ENCODE results near the gene CYP1A1. TPM values are rescaled to one million over a fixed set of nuclear protein-coding genes. Genes with fewer than 3 reads are reported as not detected.
"Not testable (repeated sequence)": the region's sequence is repeated elsewhere in the genome, so short reads cannot be mapped to it uniquely, and the experiment has no call there.

The CYP1A1 gene
- total RNA-seq, 1 donor from 2014 or later = 37.6 TPM

DNA sequence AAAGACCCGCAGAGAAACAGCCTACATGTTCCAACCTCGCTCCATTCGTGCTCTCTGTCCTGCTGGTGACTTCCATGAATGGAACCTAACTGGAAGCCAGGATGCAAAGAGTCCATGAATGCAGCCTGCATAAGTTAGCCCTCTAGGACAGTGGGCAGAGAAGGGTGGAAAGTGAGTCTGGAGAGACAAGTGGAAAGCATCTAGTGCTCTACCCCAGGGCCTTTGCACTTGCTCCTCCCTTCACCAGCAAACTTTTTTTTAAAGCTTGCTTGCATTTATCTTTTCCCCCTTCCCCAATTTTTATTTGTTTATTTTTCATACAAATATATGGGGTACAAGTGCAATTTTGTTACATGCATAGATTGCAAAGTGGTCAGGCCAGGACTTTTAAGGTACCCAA lies 7.9 kb upstream of the CYP1A1 start:
- no peak for DNase-seq

DNA sequence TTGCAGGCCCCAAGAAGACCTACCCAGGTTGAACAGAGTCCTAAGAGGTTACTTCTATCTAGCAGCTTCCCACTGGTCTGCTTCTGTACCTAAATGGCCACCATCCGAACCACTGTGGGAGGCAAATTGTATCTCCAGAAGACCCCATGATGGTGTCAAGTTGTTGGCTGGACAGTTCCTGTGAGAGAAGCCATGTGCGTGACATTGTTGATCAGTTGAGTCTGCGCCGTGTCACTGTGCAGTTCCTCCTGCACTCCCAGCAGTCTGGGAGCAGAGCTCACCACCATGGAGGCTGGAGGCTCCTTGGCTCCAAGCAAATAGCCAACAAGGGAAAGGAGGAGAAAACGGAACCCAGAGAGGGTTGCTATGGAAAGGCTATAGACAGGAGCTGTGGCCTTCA lies 7.5 kb upstream of the CYP1A1 start:
- no peak for DNase-seq

DNA sequence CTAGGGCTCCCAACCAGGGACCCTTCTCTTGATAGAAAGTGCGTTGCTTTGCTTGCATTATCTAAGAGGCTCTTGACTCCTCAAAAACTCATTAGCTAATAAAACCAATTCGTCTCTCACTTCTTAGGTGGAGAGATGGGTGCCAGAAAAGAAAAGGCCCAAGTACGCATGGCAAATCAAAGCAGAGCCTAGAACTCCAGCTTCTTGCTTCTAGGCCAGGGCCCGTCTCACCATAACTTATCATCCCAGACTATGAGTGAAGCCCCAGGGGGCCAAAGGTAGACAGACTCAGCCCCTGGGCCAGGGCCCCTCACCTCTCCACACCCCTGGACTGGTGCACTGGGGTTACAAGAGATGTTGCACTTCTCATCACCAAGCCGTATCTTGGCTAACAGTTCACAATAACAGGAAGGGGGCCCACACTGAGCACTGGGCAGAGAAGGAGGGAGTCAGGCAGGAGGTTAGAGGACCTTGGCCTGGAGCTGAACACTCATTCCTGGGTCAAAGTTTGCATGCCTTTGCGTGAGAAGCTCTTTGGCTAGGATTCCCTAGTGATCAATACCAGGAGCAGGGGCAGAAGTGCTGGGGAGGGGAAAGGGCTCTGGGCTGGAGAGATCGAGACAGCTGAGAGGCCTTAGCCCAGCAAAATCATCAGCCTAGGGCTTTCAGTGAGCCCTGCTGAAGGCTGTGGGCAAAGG lies 5.4 kb upstream of the CYP1A1 start:
- DNase-seq = peak; percentile 24

DNA sequence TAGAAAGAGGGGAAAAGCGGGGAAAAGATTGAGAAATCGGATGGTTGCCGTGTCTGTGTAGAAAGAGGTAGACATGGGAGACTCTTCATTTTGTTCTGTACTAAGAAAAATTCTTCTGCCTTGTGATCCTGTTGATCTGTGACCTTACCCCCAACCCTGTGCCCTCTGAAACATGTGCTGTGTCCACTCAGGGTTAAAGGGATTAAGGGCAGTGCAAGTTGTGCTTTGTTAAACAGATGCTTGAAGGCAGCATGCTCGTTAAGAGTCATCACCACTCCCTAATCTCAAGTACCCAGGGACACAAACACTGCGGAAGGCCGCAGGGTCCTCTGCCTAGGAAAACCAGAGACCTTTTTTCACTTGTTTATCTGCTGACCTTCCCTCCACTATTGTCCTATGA lies 4.0 kb upstream of the CYP1A1 start:
- DNase-seq = not testable (repeated sequence)

DNA sequence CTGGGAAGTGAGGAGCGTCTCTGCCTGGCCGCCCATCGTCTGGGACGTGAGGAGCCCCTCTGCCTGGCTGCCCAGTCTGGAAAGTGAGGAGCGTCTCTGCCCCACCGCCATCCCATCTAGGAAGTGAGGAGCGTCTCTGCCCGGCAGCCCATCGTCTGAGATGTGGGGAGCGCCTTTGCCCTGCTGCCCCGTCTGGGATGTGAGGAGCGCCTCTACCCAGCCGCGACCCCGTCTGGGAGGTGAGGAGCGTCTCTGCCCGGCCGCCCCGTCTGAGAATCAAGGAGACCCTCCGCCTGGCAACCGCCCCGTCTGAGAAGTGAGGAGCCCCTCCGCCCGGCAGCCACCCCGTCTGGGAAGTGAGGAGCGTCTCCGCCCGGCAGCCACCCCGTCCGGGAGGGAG lies 3.4 kb upstream of the CYP1A1 start:
- DNase-seq = not testable (repeated sequence)

DNA sequence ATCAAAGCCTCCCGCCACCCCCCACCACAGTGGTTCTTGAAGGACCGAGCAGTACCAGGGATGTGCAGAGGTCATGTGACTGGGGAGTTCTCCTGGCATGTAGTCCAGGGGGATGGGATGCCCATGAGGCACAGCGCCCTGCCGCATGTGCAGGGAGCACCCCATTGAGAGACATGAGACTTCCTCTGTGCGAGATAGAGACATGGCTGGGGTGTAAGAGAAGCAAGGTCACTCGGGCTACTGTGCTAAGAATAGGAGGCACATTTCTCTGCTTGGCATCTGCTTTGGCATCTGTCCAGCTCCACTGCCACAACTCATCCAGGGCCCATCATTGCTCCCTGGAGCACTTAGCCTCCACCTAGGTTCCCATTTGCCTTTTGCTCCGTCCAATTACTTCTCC lies 2.4 kb upstream of the CYP1A1 start:
- DNase-seq = no peak

DNA sequence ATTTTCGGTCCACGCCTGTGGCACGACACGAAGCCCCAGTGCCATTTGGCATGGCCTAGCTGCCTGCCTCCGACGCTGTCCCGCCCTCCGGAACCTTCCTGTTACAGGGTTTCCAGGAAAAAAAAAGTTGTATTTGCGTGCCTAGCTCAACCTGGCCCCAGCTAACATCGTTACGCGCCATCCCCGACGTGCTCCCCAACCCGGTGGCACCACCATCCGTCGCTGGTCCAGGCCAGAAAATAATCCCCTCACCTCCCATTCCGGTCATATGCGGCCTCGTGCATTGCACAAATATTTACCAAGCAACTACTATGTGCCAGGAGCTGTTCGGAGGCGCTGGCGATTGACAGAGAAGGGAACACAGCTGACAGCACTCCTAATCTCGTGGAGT lies 1.4 kb upstream of the CYP1A1 start:
- no peak for DNase-seq

DNA sequence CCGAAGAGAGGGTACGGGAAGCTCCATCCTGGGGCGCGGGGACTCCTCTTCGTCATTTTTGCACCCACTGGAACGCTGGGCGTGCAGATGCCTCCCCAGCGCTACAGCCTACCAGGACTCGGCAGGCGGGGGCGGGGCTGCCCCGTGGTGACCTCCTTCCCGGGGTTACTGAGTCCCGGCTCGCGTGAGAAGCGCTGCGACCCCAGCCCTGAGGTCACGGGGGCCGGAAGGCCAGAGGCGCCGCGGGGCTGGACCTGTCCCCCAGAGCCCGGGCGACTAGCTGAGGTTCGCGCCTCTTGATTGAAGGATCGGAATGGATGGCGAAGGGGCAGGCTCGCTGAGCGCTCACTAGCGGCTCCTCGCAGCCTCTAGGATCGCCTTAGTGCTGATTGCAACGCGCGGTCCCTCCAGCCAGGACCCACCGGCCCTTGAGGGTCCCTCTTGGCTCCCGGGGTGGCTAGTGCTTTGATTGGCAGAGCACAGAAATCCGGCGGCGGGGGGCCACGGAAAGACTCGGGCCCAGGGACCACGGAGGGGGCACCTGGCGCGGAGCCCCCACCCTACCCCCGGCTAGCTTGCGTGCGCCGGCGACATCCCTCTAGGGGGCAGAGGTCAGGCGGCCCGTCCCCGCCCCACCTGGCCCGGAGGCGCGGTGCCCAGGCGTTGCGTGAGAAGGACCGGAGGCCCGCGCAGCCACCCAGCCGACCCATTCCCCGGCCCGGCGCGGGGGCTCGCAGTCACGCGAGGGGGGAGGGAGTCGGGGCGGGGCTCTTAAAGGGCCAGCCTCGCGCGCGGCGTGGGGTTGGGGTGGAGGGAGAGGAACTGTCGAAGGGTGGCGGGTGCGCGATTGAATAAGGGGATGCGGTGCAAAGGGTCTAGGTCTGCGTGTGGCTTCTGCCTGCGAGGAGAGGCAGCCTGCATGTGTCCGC lies 781 bp upstream of the CYP1A1 start:
- DNase-seq = peak; percentile 44

DNA sequence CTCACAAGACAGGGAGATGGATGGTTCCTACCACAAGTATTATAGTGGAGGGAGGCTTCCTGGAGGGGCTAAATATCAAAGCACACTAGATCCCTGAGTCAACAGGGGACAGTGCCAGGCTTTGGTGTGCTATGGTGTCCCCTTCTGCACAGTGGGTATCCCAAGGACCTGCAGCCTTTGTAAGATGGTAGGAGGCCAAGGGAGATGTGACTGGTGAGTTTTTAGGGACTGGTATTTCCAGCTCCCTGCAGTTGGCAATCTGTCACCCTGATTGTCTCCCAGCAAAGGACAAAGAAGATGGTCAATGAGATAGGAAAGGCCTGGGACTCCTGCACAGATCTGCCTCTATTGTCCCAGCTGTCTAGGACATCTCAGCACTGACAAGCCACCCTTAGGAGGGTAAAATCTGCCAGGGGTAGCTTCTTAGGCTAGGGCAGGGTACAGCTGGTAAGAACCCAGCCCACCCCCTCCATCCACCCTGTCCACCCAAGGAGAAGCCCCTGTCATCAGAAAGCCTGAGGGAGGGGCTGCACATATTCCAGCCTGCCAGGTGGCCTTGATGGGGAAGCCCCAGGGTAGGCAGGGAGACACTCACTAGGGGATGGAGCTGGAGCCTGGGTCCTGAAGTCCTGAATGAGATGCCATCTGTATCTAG lies 631 bp downstream of the CYP1A1 start:
- DNase-seq = peak; percentile 7

DNA sequence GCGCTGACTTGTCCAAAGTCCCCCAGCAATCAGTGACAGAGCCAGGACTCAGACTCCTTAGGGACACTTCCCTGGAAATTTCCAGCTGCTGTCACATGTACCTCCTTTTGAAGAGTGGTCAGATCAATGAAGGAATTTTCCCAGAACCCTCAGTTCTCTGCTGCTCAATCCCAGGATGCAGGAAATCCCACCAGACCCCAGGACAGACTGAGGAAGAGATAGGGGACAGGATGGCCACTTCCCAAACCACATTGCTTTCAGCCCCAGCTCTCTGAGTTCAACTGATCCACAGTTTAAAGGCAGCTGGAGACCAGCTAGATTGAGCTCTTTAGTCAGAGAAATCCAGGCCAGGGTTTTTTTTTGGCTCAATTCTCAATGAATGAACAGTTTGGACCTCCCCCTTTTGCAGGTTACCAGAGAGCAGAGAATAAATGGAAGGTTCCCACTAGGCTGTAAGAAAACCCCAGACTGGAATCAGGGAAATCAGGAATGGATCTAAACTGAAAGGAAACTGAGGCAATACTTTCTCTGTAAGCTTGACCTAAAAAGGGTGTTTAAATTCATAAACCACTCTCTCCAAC lies 1.5 kb downstream of the CYP1A1 start:
- DNase-seq = peak; percentile 80

DNA sequence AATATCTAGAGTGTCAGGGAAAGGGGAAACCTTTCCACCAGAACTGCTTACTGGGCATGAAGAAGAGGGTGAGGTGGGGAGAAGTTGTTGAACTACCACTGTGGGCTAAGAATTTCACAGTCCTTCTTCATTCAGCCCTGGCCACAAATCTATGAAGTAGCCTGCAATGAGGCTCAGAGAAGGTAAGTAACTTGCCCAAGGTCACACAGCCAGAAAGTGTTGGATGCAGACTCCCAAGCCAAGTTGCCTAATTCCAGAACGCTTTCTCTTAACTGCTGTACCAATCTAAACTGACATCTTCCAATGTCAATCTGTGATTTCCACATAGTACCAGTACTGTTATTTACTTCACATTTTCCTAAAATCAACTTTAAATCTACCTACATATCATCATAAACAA lies 2.1 kb downstream of the CYP1A1 start:
- DNase-seq = no peak

DNA sequence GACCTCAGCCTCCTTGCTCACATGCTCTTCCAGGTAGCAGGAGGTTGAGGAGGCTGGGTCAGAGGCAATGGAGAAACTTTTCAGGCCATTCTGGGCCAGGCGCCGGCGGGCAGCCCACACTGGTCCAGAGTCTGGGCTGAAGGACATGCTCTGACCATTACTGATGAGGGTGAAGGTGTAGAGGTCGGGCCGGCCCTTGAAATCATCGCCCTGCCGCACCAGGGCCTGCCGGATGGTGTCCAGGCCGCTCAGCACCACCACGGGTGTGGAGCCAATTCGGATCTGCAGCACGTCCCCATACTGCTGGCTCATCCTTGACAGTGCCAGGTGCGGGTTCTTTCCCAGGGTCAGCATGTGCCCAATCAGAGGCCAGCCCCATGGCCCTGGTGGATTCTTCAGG lies 2.7 kb downstream of the CYP1A1 start:
- no peak for DNase-seq

DNA sequence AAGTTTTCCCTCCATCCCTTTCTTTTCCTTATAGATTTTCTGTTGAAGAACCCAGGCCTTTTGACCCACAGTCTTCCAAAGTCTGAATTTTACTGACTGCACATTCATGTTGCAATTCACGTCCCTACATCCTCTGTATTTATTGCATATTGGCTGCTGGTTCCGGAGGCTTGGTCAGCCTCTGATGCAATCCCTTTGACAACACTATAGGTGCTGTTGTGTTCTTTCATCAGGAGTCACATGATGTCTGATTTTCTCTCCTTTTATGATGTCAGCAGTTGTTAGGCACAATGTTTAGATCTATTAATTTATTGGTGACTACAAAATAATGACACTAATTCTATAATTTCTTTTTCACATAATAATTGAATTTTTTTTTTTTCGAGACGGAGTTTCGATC lies 8.7 kb downstream of the CYP1A1 start:
- no peak for DNase-seq

DNA sequence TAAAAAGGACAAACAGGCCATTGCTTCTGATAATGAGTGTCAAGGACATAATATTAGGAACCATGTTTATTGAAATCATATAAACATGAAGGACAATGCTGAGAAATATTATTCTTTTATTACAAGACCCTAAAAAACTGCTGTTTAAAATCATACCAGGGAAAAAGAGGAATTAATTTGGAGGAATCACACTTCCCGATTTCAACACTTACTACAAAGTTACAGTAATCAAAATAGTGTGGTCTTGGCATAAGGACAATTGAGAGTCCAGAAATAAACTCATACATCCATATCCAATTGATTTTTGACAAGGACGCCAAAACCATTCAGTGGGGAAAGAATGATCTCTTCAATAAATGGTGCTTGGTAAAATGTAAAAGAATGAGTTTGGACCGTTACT lies 13.0 kb downstream of the CYP1A1 start:
- DNase-seq = no peak

DNA sequence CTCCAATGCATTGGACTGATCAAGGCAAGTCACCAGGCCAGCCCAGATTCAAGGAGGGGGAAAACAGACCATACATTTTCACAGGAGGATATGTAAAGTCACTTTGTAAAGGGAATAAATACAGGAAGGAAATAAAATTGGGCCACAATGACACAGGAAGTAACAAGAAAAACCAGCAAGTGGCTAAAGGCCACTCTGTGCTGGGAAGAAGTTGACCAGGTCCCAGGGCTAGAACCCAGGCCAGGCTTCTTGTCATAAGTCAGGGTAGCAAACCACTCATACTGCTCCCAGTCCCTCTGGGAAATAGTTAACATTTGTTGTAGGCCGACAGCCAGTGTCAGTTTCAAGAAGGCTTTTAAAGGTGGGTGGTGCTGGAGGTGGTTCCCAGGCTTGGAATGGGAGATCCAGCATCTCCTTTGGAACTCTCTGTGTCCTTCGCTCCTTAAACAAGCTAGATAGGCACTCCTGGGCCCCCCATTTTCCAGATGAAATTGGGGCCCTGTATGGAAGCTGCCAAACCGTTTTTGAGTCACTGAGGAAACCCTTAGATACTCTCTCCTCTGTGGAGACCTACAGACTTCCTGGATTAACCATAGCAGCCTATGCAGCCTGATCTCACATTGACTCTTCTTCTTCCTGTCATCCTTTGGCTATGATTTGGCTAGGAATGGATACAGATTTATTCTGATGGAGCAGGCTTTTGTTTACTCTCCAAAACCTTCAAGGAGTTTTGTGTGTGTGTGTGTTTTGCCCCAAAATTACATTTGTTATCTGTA lies 14.8 kb downstream of the CYP1A1 start:
- DNase-seq = no peak

DNA sequence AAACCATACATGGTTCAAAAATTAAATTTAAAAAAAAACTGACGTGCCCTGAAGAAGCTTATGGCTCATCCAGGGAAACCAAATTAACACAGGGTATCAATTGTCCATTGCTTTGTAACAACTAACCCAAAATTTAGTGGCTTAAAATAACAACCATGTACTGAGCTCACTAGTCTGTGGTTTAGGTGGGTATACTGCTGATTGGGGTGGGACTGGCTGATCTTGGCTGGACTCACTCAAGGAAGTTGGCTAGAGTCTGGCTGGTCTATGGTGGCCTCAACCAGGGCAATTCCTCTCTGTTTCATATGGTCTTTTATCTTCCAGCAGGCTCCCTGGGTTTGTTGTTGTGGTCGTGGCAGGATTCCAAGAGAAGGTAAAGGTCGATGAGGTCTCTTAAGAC lies 15.4 kb downstream of the CYP1A1 start:
- DNase-seq = no peak

DNA sequence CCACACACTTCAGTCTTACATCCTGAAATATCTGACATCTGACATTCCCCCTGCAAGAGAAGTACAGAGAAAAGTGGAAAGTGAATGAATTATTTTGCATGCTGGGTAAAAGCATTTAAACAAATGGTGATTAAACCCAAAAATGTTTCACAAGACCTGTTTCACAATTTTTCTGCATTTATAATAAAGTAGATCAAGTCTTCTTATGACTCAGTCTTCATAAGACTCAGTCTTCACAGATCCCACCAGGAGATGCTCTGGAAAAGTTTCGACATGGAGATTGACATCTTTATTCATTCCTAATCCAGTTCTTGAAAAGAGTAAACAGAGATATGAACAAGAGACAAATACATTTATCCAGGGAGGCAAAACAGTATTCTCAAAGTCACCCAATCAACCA lies 16.3 kb downstream of the CYP1A1 start:
- no peak for DNase-seq

DNA sequence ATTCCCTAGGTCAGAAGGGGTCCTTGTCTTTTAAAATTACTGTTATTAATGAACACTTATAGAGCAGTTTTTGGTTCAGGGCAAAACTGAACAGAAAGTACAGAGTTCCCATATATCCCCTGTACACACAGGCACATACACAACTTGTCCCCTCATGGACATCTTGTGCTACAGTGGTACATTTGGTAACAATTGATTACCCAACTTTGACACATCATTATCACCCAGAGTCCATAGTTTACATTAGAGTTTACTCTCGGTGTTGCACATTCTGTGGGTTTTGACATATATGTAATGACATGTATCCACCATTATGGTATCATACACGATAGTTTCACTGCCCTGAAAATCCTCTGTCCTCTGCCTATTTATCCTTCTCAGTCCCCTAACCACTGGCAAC lies 28.5 kb downstream of the CYP1A1 start:
- DNase-seq = no peak

DNA sequence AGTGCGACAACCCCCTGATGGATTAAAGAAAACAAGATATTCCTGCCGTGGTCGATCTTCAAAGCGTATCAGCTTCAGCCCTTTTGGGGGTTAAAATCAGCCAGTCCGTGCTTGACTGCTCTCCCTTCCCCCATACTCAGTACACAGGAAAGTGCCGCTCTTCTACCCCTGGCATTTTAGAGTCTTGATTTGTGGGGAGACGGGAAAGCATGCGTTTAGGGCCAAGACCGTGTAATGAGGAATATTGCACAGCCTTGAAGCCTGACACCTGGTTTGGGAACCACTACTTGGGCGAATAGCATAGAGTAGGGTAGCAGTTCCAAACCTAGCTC lies 29.0 kb downstream of the CYP1A1 start:
- no peak for DNase-seq

DNA sequence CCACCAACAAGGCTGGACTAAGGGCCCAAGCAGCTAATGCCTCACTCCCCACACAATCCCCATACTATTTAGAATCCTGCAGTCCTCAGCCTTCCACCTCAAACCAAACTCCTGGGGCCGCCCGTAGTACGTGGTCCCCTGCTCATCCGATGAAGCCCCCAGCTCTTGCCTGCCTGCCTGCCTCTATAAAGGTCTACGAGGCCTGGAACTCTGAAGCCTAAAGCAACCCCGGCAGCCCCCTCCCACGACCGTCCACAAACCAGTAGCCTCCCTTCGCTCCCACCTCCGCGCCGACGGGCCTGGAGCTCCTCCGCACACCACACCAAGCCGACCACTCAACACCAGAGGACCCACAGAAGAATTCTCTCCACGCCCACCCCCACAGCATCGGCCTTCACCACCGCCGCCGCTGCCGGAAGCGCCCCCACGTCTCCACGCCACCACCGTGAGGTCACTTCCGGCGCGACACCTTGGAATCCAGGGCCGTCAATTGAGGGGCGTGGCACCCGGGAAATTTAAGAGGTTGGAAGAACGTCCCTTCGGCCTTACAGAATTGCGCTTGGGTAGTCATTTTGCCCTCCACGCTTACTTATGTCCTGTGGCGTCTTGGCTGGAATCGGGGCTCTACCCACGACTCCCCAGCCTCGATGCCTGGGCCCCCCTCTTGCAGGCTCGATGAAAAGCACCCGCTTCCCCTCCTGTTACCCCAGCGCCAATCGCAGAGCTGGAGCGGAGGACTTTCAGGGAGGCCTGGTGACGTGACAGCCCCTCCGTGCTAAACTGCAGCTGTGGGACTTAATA lies 29.5 kb downstream of the CYP1A1 start, which contains the start of gene EDC3:
Gene EDC3, minus strand, starts transcription at position 428 of the 801 bp plus-strand sequence. CDS start 20,900 bp downstream, outside the sequence.
- DNase-seq = peak; percentile 89

DNA sequence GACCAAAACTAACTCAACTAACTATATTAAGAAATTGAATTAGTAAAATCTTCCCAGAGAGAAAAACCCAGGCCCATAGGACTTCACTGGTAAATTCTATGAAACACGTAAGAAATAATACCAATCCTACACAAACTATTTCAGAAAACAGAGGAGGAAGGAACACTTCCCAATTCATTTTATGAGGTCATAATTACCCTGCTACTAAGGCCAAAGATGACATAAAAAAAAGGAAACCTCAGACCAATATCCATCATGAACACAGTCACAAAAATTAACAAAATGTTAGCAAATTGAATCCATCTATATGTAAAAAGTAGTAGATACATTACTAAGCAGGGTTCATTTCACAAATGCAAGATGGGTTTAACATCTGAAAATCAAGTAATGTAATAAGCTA lies 33.0 kb downstream of the CYP1A1 start:
- DNase-seq = no peak

DNA sequence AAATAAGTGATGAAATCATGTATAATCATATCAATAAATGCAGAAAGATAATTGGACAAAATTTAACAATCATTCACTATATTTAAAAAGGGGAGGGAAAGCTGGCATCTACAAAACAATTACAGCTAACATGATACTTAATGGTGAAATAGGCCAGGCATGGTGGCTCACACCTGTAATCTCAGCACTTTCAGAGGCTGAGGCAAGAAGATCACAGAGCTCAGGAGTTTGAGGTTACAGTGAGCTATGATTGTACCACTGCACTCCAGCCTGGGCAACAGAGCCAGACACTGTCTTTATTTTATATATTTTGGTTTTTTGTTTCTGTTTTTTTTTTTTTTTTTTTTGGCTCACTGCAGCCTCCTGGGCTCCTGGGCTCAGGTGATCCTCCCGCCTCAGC lies 41.6 kb downstream of the CYP1A1 start:
- no peak for DNase-seq
